GM12891 (cell line): Measurements from ENCODE around the gene CORO2B.

Source experiments
- POLR2A ChIP-seq: IDR thresholded peaks from 2 replicates; pipeline ENCODE4 v1.6.1; 2011; ENCODE audit warnings: low read depth, low read length, control low read depth
- POLR2AphosphoS5 ChIP-seq: IDR thresholded peaks from 2 replicates; pipeline ENCODE4 v1.6.1; 2011; ENCODE audit warnings: low read depth, low read length, control low read depth

GRCh38 chr15:68695061-68695595 lies 116.3 kb downstream of the CORO2B start:
- TF ChIP-seq POLR2A (no peak), POLR2AphosphoS5 (no peak)
